ENCODE measurements around the gene MT2A.

Gene MT2A

GRCh38 chr16:56645311-56645710 is 36.9 kb downstream of the MT2A start:
- H3K36me3 ChIP-seq (ENCODE audit: insufficient read depth, low read length) = no peaks in the 10 kb centered on the region
- H3K9me2 ChIP-seq (ENCODE audit: low read depth, low read length) = no peaks in the 10 kb centered on the region
- no peaks in the 10 kb centered on the region for H3K27me3 ChIP-seq (ENCODE audit: insufficient read depth, low read length)
- H3F3A ChIP-seq (ENCODE audit: insufficient read depth, low read length) = no peaks in the 10 kb centered on the region
- no peak overlapping the region for H3K27ac ChIP-seq (ENCODE audit: low read depth, low read length, poor library complexity, severe bottlenecking)
- TF ChIP-seq, protein P1, sequence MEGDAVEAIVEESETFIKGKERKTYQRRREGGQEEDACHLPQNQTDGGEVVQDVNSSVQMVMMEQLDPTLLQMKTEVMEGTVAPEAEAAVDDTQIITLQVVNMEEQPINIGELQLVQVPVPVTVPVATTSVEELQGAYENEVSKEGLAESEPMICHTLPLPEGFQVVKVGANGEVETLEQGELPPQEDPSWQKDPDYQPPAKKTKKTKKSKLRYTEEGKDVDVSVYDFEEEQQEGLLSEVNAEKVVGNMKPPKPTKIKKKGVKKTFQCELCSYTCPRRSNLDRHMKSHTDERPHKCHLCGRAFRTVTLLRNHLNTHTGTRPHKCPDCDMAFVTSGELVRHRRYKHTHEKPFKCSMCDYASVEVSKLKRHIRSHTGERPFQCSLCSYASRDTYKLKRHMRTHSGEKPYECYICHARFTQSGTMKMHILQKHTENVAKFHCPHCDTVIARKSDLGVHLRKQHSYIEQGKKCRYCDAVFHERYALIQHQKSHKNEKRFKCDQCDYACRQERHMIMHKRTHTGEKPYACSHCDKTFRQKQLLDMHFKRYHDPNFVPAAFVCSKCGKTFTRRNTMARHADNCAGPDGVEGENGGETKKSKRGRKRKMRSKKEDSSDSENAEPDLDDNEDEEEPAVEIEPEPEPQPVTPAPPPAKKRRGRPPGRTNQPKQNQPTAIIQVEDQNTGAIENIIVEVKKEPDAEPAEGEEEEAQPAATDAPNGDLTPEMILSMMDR (IDR thresholded peaks at IDR 0.05; ENCODE audit: low read length) = no peak
- no peak for TF ChIP-seq EZH2 (IDR thresholded peaks at IDR 0.05; ENCODE audit: borderline replicate concordance, low read length)
- no peak overlapping the region for H3K4me2 ChIP-seq (ENCODE audit: low read length)
- H3K4me1 ChIP-seq (ENCODE audit: insufficient read depth, low read length, severe bottlenecking) = peaks cover 6% of the 10 kb centered on the region
- H3K79me2 ChIP-seq (ENCODE audit: insufficient read depth, low read length) = no peaks in the 10 kb centered on the region
- no peak overlapping the region for H2AFZ ChIP-seq (ENCODE audit: low read length)
- no peaks in the 10 kb centered on the region for H3K9me3 ChIP-seq (ENCODE audit: low read length)
- H4K20me1 ChIP-seq (ENCODE audit: insufficient read depth, low read length) = no peaks in the 10 kb centered on the region
- no peak overlapping the region for H3K4me3 ChIP-seq (ENCODE audit: low read depth, low read length, poor library complexity, severe bottlenecking)
- no peak overlapping the region for H3K9ac ChIP-seq (ENCODE audit: low read length)

DNA sequence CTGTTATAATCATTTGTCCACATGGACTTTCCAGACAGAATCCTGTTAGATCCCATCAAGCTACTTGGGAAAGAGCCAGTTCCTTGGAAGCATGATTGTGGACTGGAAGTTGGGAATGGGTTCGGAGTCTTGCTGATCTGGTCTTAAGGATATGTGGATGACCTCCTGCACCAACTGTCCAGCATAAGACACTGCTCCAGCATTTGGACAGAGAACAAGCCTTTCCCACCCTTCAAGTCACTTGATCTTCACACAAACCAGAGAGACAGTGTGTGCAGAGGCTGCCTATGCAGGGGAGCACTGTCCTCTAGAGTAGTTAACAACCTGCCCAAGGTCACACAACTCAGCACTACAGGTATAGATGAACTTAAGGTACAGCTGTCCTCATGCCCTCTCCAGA is 37.5 kb downstream of the MT2A start:
- no peaks in the 10 kb centered on the region for H3K27me3 ChIP-seq (ENCODE audit: insufficient read depth, low read length)
- TF ChIP-seq, protein P1 (IDR thresholded peaks at IDR 0.05; ENCODE audit: low read length) = no peak
- no peak for TF ChIP-seq EZH2 (IDR thresholded peaks at IDR 0.05; ENCODE audit: borderline replicate concordance, low read length)

GRCh38 chr16:56647641-56648431 is 39.5 kb downstream of the MT2A start:
- Histone ChIP-seq H3K4me1 (ENCODE audit: insufficient read depth, low read length, severe bottlenecking) (peaks cover 4% of the 10 kb centered on the region), H3K27me3 (ENCODE audit: insufficient read depth, low read length) (0 out of 2 replicates have a peak, but pooled peaks cover 4% of the 10 kb centered on the region), H3K4me3 (ENCODE audit: low read depth, low read length, poor library complexity, severe bottlenecking) (no peak overlapping the region)

More for the DNA sequence above, 37.5 kb downstream of the MT2A start:
- H2AFZ ChIP-seq (ENCODE audit: low read length) = no peak overlapping the region
- no peaks in the 10 kb centered on the region for H3F3A ChIP-seq (ENCODE audit: insufficient read depth, low read length)
- H3K79me2 ChIP-seq (ENCODE audit: insufficient read depth, low read length) = no peaks in the 10 kb centered on the region
- H3K4me3 ChIP-seq (ENCODE audit: low read depth, low read length, poor library complexity, severe bottlenecking) = no peak overlapping the region
- no peak overlapping the region for H3K27ac ChIP-seq (ENCODE audit: low read depth, low read length, poor library complexity, severe bottlenecking)
- H3K4me1 ChIP-seq (ENCODE audit: insufficient read depth, low read length, severe bottlenecking) = peaks cover 6% of the 10 kb centered on the region
- no peaks in the 10 kb centered on the region for H4K20me1 ChIP-seq (ENCODE audit: insufficient read depth, low read length)
- no peak overlapping the region for H3K9ac ChIP-seq (ENCODE audit: low read length)
- no peaks in the 10 kb centered on the region for H3K9me2 ChIP-seq (ENCODE audit: low read depth, low read length)
- H3K36me3 ChIP-seq (ENCODE audit: insufficient read depth, low read length) = no peaks in the 10 kb centered on the region
- H3K9me3 ChIP-seq (ENCODE audit: low read length) = no peaks in the 10 kb centered on the region
- H3K4me2 ChIP-seq (ENCODE audit: low read length) = no peak overlapping the region

More at GRCh38 chr16:56647641-56648431, 39.5 kb downstream of the MT2A start:
- H3K9me3 ChIP-seq (ENCODE audit: low read length) = no peaks in the 10 kb centered on the region
- no peaks in the 10 kb centered on the region for H3K79me2 ChIP-seq (ENCODE audit: insufficient read depth, low read length)
- H3K36me3 ChIP-seq (ENCODE audit: insufficient read depth, low read length) = no peaks in the 10 kb centered on the region
- H3K4me2 ChIP-seq (ENCODE audit: low read length) = no peak overlapping the region
- no peak overlapping the region for H2AFZ ChIP-seq (ENCODE audit: low read length)
- TF ChIP-seq, protein P1 (IDR thresholded peaks at IDR 0.05; ENCODE audit: low read length) = no peak
- TF ChIP-seq EZH2 (IDR thresholded peaks at IDR 0.05; ENCODE audit: borderline replicate concordance, low read length) = no peak
- no peaks in the 10 kb centered on the region for H3K9me2 ChIP-seq (ENCODE audit: low read depth, low read length)
- no peak overlapping the region for H3K27ac ChIP-seq (ENCODE audit: low read depth, low read length, poor library complexity, severe bottlenecking)
- no peaks in the 10 kb centered on the region for H4K20me1 ChIP-seq (ENCODE audit: insufficient read depth, low read length)
- no peaks in the 10 kb centered on the region for H3F3A ChIP-seq (ENCODE audit: insufficient read depth, low read length)
- no peak overlapping the region for H3K9ac ChIP-seq (ENCODE audit: low read length)
